Neuronal stem cell (in vitro differentiated cells): Measurements from ENCODE around the gene MANBA.

Experiments
- DNase-seq: peaks from one replicate; pipeline ENCODE4 v3.0.0-alpha.2; 2013; ENCODE audit warnings: low spot score
- H2AFZ ChIP-seq: one replicate; pipeline ENCODE4 v1.6.1; 2013; ENCODE audit warnings: mild to moderate bottlenecking, low read length, inconsistent platforms
- H2AK5ac ChIP-seq: 2 replicates; pipeline ENCODE4 v1.6.1; 2013; ENCODE audit warnings: low read depth, mild to moderate bottlenecking, inconsistent platforms, low read length, moderate library complexity, mixed read lengths
- H2BK120ac ChIP-seq: 2 replicates; pipeline ENCODE4 v1.6.1; 2013; ENCODE audit warnings: low read depth, mild to moderate bottlenecking, inconsistent platforms, low read length, moderate library complexity, mixed read lengths
- H2BK12ac ChIP-seq: one replicate; pipeline ENCODE4 v1.6.1; 2013; ENCODE audit warnings: low read length, inconsistent platforms
- H2BK15ac ChIP-seq: 2 replicates; pipeline ENCODE4 v1.6.1; 2013; ENCODE audit warnings: mild to moderate bottlenecking, low read length, inconsistent platforms, mixed read lengths
- H2BK5ac ChIP-seq: one replicate; pipeline ENCODE4 v1.6.1; 2013; ENCODE audit warnings: inconsistent platforms, mild to moderate bottlenecking, low read length, moderate library complexity
- H3K14ac ChIP-seq: one replicate; pipeline ENCODE4 v1.6.1; 2013; ENCODE audit warnings: low read length, inconsistent platforms
- H3K18ac ChIP-seq: 2 replicates; pipeline ENCODE4 v1.6.1; 2013; ENCODE audit warnings: low read length, inconsistent platforms
- H3K23ac ChIP-seq: 2 replicates; pipeline ENCODE4 v1.6.1; 2013; ENCODE audit warnings: low read depth, mild to moderate bottlenecking, mixed read lengths, low read length, inconsistent platforms; ENCODE audit not compliant: poor library complexity
- H3K27ac ChIP-seq: replicated peaks from 3 replicates; pipeline ENCODE4 v1.5.1; 2013; ENCODE audit warnings: low read length, inconsistent platforms
- H3K27me3 ChIP-seq, 3 experiments: 2 replicates each; pipeline ENCODE4 v1.6.1; 2013; ENCODE audit warnings: low read length in 3 of 3, mild to moderate bottlenecking in 2 of 3, inconsistent platforms in 1 of 3, low read depth in 1 of 3, mixed read lengths in 1 of 3, moderate library complexity in 1 of 3; ENCODE audit not compliant: control insufficient read depth in 3 of 3, insufficient read depth in 3 of 3
- H3K36me3 ChIP-seq, 2 donors: replicated peaks in 1 of 2; 2 replicates each; pipeline ENCODE4 v1.6.1; 2013; ENCODE audit warnings: low read length in 2 of 2; ENCODE audit not compliant: control insufficient read depth in 2 of 2, insufficient read depth in 2 of 2
- H3K4ac ChIP-seq: 2 replicates; pipeline ENCODE4 v1.6.1; 2013; ENCODE audit warnings: inconsistent platforms, mild to moderate bottlenecking, low read length, moderate library complexity
- H3K4me1 ChIP-seq, 2 donors: 1 replicate in 1 of 2; 2 replicates in 1 of 2; pipeline ENCODE4 v1.6.1; 2013; ENCODE audit warnings: low read length in 2 of 2, low read depth in 1 of 2; ENCODE audit not compliant: control insufficient read depth in 2 of 2, insufficient read depth in 1 of 2
- H3K4me2 ChIP-seq: one replicate; pipeline ENCODE4 v1.6.1; 2013; ENCODE audit warnings: mild to moderate bottlenecking, low read length, inconsistent platforms; ENCODE audit not compliant: insufficient read depth, poor library complexity, severe bottlenecking
- H3K4me3 ChIP-seq, 2 donors: 2 replicates each; pipeline ENCODE4 v1.5.1; 2013; ENCODE audit warnings: low read length in 2 of 2, mild to moderate bottlenecking in 2 of 2, inconsistent platforms in 1 of 2, moderate library complexity in 1 of 2
- H3K79me1 ChIP-seq: one replicate; pipeline ENCODE4 v1.6.1; 2013; ENCODE audit warnings: low read depth, mild to moderate bottlenecking, inconsistent platforms, low read length, moderate library complexity
- H3K9ac ChIP-seq: one replicate; pipeline ENCODE4 v1.6.1; 2013; ENCODE audit warnings: mild to moderate bottlenecking, low read depth, low read length, inconsistent platforms; ENCODE audit not compliant: poor library complexity
- H3K9me3 ChIP-seq, 2 donors: replicated peaks in 1 of 2; 2 replicates each; pipeline versions ENCODE3 to v1.6.1; 2013; ENCODE audit warnings: low read length in 2 of 2, mild to moderate bottlenecking in 2 of 2, inconsistent platforms in 1 of 2, low read depth in 1 of 2, mixed read lengths in 1 of 2, moderate library complexity in 1 of 2; ENCODE audit not compliant: control insufficient read depth in 2 of 2, insufficient read depth in 1 of 2
- H4K8ac ChIP-seq: one replicate; pipeline ENCODE4 v1.6.1; 2013; ENCODE audit warnings: low read depth, mild to moderate bottlenecking, inconsistent platforms, low read length, moderate library complexity
- H4K91ac ChIP-seq: one replicate; pipeline ENCODE4 v1.6.1; 2013; ENCODE audit warnings: low read length, low read depth, mild to moderate bottlenecking, inconsistent platforms; ENCODE audit not compliant: poor library complexity
- WGBS, 2 donors: extraction: QIAGEN DNeasy Blood & Tissue Kit; methylation state at CpG; one replicate each; pipeline ENCODE4 v1.1.7; 2013; ENCODE audit warnings: missing lambda C conversion rate in 2 of 2, mixed read lengths in 1 of 2; ENCODE audit not compliant: insufficient read length in 2 of 2, insufficient replicate concordance in 1 of 2; ENCODE audit errors: extremely low coverage in 2 of 2; 5-methylcytosine and 5-hydroxymethylcytosine counted together

The MANBA gene

DNA sequence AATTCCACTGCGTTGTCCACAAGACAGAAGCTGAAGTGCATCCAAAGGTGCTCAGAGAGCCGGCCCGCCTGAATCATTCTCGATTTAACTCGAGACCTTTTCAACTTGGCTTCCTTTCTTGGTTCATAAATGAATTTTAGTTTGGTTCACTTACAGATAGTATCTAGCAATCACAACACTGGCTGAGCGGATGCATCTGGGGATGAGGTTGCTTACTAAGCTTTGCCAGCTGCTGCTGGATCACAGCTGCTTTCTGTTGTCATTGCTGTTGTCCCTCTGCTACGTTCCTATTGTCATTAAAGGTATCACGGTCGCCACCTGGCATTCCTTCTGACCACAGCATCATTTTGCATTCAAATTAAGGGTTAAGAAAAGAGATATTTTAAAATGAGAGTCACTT is 144.1 kb downstream of the MANBA start:
- H3K36me3 ChIP-seq = peaks cover 4 to 52% of the 10 kb centered on the region in 2 donors
- no peak overlapping the region for H3K23ac ChIP-seq
- H4K91ac ChIP-seq = no peak overlapping the region
- H2BK5ac ChIP-seq = no peak overlapping the region
- no peaks in the 10 kb centered on the region for H3K27me3 ChIP-seq
- no peak overlapping the region for H3K9ac ChIP-seq
- H3K9me3 ChIP-seq = no peaks in the 10 kb centered on the region
- no peak overlapping the region for H3K4ac ChIP-seq
- H3K27ac ChIP-seq = no peak overlapping the region
- DNase-seq = no peak
- H2AK5ac ChIP-seq = no peak overlapping the region
- no peaks in the 10 kb centered on the region for H3K79me1 ChIP-seq
- H3K4me2 ChIP-seq = no peak overlapping the region
- WGBS, 2 donors = no CpG with 5 or more reads among the region's 9 CpGs
- H3K14ac ChIP-seq = no peak overlapping the region
- H4K8ac ChIP-seq = no peak overlapping the region
- no peak overlapping the region for H2BK12ac ChIP-seq
- H2BK120ac ChIP-seq = no peak overlapping the region
- no peak overlapping the region for H3K18ac ChIP-seq
- H3K4me1 ChIP-seq = peaks cover 0 to 9% of the 10 kb centered on the region in 2 donors
- H2AFZ ChIP-seq = no peak overlapping the region
- no peak overlapping the region for H2BK15ac ChIP-seq
- no peak overlapping the region for H3K4me3 ChIP-seq

DNA sequence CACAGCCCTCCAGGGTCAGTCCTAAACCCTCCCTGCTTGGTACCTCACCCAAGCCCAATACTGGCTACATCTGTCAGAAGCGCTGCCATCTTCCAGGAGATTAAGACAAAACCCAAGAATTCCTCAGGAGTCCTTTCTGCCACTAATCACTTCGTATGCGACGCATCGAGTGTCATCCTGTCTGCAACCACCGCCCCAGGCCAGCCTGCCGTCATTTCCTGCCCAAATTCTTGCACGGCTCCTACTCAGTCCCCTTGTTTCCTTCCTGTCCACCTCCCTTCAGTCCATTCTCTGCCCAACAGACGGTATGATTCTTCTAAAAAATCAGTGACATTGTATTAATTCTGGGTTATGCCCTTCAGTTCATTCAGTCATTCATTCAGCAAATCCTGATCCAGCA is 146.0 kb downstream of the MANBA start:
- Histone ChIP-seq H4K91ac (no peak overlapping the region), H3K4me2 (no peak overlapping the region), H3K27me3 (no peaks in the 10 kb centered on the region), H3K27ac (no peak overlapping the region), H3K4ac (no peak overlapping the region), H2BK120ac (no peak overlapping the region), H3K36me3 (peaks cover 4 to 66% of the 10 kb centered on the region in 2 donors), H3K14ac (no peak overlapping the region), H2BK5ac (no peak overlapping the region), H3K9me3 (no peaks in the 10 kb centered on the region), H3K79me1 (no peaks in the 10 kb centered on the region), H2BK12ac (no peak overlapping the region), H2AK5ac (no peak overlapping the region), H2BK15ac (no peak overlapping the region), H3K23ac (no peak overlapping the region), H3K4me3 (no peak overlapping the region), H3K18ac (no peak overlapping the region), H4K8ac (no peak overlapping the region), H3K4me1 (peaks cover 0 to 2% of the 10 kb centered on the region in 2 donors), H3K9ac (no peak overlapping the region), H2AFZ (no peak overlapping the region)
- WGBS, 2 donors = no CpG with 5 or more reads among the region's 9 CpGs
- DNase-seq = no peak

DNA sequence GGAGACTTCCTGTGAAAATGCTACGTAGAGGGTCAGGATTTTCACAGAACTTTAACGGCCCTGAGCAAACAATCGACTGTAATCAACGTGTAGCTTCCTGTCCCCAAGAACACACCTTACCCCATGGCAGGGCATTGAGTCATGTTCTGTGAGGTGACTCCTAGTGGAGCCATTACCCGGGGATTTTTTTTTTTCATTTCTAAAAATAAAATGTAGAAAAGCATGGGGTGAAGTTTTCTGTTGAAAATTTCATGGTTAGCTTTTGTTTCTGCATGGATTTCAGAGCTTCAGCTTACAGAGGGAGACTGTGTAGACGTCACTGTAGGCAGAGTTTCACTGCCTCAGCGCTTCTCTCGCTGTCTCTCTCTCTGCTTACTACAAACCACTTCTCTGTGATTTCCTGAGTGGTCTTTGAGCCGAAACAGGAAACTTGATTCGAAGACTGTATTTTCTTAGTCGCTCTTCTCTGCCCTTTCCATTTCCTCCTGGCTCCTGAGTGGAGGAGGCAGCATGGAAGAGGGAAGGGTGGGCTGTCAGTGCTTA is 147.9 kb downstream of the MANBA start:
- no peak overlapping the region for H3K4ac ChIP-seq
- no peak overlapping the region for H3K9ac ChIP-seq
- H3K18ac ChIP-seq = no peak overlapping the region
- H4K8ac ChIP-seq = no peak overlapping the region
- H3K79me1 ChIP-seq = no peaks in the 10 kb centered on the region
- no peaks in the 10 kb centered on the region for H3K9me3 ChIP-seq
- H2AK5ac ChIP-seq = no peak overlapping the region
- no peak overlapping the region for H4K91ac ChIP-seq
- H3K23ac ChIP-seq = no peak overlapping the region
- H2AFZ ChIP-seq = no peak overlapping the region
- no peak overlapping the region for H2BK120ac ChIP-seq
- no peak overlapping the region for H2BK12ac ChIP-seq
- no peak overlapping the region for H3K27ac ChIP-seq
- H2BK5ac ChIP-seq = no peak overlapping the region
- peaks cover 4 to 77% of the 10 kb centered on the region in 2 donors for H3K36me3 ChIP-seq
- no peak for DNase-seq
- H3K4me3 ChIP-seq = no peak overlapping the region
- H2BK15ac ChIP-seq = no peak overlapping the region
- H3K14ac ChIP-seq = no peak overlapping the region
- H3K4me2 ChIP-seq = no peak overlapping the region
- no CpG with 5 or more reads among the region's 11 CpGs for WGBS, 2 donors
- no peaks in the 10 kb centered on the region for H3K4me1 ChIP-seq
- no peaks in the 10 kb centered on the region for H3K27me3 ChIP-seq

DNA sequence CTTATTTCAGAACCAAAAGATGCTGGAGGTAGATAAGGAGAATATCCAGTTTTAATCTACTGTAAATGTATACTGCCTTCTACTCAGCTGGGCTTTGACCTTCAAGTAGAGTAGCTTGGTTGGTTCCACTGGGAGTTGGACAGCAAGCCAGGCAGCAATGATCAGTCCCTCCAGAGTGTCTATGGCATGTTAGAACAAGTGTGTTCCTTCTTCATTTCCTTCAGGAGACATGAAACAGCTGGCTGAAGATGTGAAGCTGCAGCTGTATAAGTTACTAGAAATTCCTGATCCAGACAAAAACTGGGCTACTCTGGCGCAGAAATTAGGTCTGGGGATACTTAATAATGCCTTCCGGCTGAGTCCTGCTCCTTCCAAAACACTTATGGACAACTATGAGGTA is 148.6 kb downstream of the MANBA start:
- Histone ChIP-seq H2AFZ (no peak overlapping the region), H3K4ac (no peak overlapping the region), H2BK5ac (no peak overlapping the region), H3K14ac (no peak overlapping the region), H3K4me1 (no peaks in the 10 kb centered on the region), H4K91ac (no peak overlapping the region), H2AK5ac (no peak overlapping the region), H3K9me3 (no peaks in the 10 kb centered on the region), H3K4me3 (no peak overlapping the region), H3K27me3 (no peaks in the 10 kb centered on the region), H2BK15ac (no peak overlapping the region), H3K18ac (no peak overlapping the region), H4K8ac (no peak overlapping the region), H3K23ac (no peak overlapping the region), H3K9ac (no peak overlapping the region), H3K27ac (no peak overlapping the region), H2BK12ac (no peak overlapping the region), H3K36me3 (peaks cover 5 to 83% of the 10 kb centered on the region in 2 donors), H3K4me2 (no peak overlapping the region), H3K79me1 (no peaks in the 10 kb centered on the region), H2BK120ac (no peak overlapping the region)
- no peak for DNase-seq
- no CpG with 5 or more reads among the region's 2 CpGs for WGBS, 2 donors
